Neuronal stem cell (in vitro differentiated cells): ENCODE data around the gene ACACB.

Source experiments
- DNase-seq: peaks from one replicate; pipeline ENCODE4 v3.0.0-alpha.2; 2013; ENCODE audit warnings: low spot score
- H2AFZ ChIP-seq: one replicate; pipeline ENCODE4 v1.6.1; 2013; ENCODE audit warnings: mild to moderate bottlenecking, low read length, inconsistent platforms
- H2AK5ac ChIP-seq: 2 replicates; pipeline ENCODE4 v1.6.1; 2013; ENCODE audit warnings: low read depth, mild to moderate bottlenecking, inconsistent platforms, low read length, moderate library complexity, mixed read lengths
- H2BK120ac ChIP-seq: 2 replicates; pipeline ENCODE4 v1.6.1; 2013; ENCODE audit warnings: low read depth, mild to moderate bottlenecking, inconsistent platforms, low read length, moderate library complexity, mixed read lengths
- H2BK12ac ChIP-seq: one replicate; pipeline ENCODE4 v1.6.1; 2013; ENCODE audit warnings: low read length, inconsistent platforms
- H2BK15ac ChIP-seq: 2 replicates; pipeline ENCODE4 v1.6.1; 2013; ENCODE audit warnings: mild to moderate bottlenecking, low read length, inconsistent platforms, mixed read lengths
- H2BK5ac ChIP-seq: one replicate; pipeline ENCODE4 v1.6.1; 2013; ENCODE audit warnings: inconsistent platforms, mild to moderate bottlenecking, low read length, moderate library complexity
- H3K14ac ChIP-seq: one replicate; pipeline ENCODE4 v1.6.1; 2013; ENCODE audit warnings: low read length, inconsistent platforms
- H3K18ac ChIP-seq: 2 replicates; pipeline ENCODE4 v1.6.1; 2013; ENCODE audit warnings: low read length, inconsistent platforms
- H3K23ac ChIP-seq: 2 replicates; pipeline ENCODE4 v1.6.1; 2013; ENCODE audit warnings: low read depth, mild to moderate bottlenecking, mixed read lengths, low read length, inconsistent platforms; ENCODE audit not compliant: poor library complexity
- H3K27ac ChIP-seq: replicated peaks from 3 replicates; pipeline ENCODE4 v1.5.1; 2013; ENCODE audit warnings: low read length, inconsistent platforms
- H3K27me3 ChIP-seq, 3 experiments: 2 replicates each; pipeline ENCODE4 v1.6.1; 2013; ENCODE audit warnings: low read length in 3 of 3, mild to moderate bottlenecking in 2 of 3, inconsistent platforms in 1 of 3, low read depth in 1 of 3, mixed read lengths in 1 of 3, moderate library complexity in 1 of 3; ENCODE audit not compliant: control insufficient read depth in 3 of 3, insufficient read depth in 3 of 3
- H3K36me3 ChIP-seq, 2 donors: replicated peaks in 1 of 2; 2 replicates each; pipeline ENCODE4 v1.6.1; 2013; ENCODE audit warnings: low read length in 2 of 2; ENCODE audit not compliant: control insufficient read depth in 2 of 2, insufficient read depth in 2 of 2
- H3K4ac ChIP-seq: 2 replicates; pipeline ENCODE4 v1.6.1; 2013; ENCODE audit warnings: inconsistent platforms, mild to moderate bottlenecking, low read length, moderate library complexity
- H3K4me1 ChIP-seq, 2 donors: 1 replicate in 1 of 2; 2 replicates in 1 of 2; pipeline ENCODE4 v1.6.1; 2013; ENCODE audit warnings: low read length in 2 of 2, low read depth in 1 of 2; ENCODE audit not compliant: control insufficient read depth in 2 of 2, insufficient read depth in 1 of 2
- H3K4me2 ChIP-seq: one replicate; pipeline ENCODE4 v1.6.1; 2013; ENCODE audit warnings: mild to moderate bottlenecking, low read length, inconsistent platforms; ENCODE audit not compliant: insufficient read depth, poor library complexity, severe bottlenecking
- H3K4me3 ChIP-seq, 2 donors: 2 replicates each; pipeline ENCODE4 v1.5.1; 2013; ENCODE audit warnings: low read length in 2 of 2, mild to moderate bottlenecking in 2 of 2, inconsistent platforms in 1 of 2, moderate library complexity in 1 of 2
- H3K79me1 ChIP-seq: one replicate; pipeline ENCODE4 v1.6.1; 2013; ENCODE audit warnings: low read depth, mild to moderate bottlenecking, inconsistent platforms, low read length, moderate library complexity
- H3K9ac ChIP-seq: one replicate; pipeline ENCODE4 v1.6.1; 2013; ENCODE audit warnings: mild to moderate bottlenecking, low read depth, low read length, inconsistent platforms; ENCODE audit not compliant: poor library complexity
- H3K9me3 ChIP-seq, 2 donors: replicated peaks in 1 of 2; 2 replicates each; pipeline versions ENCODE3 to v1.6.1; 2013; ENCODE audit warnings: low read length in 2 of 2, mild to moderate bottlenecking in 2 of 2, inconsistent platforms in 1 of 2, low read depth in 1 of 2, mixed read lengths in 1 of 2, moderate library complexity in 1 of 2; ENCODE audit not compliant: control insufficient read depth in 2 of 2, insufficient read depth in 1 of 2
- H4K8ac ChIP-seq: one replicate; pipeline ENCODE4 v1.6.1; 2013; ENCODE audit warnings: low read depth, mild to moderate bottlenecking, inconsistent platforms, low read length, moderate library complexity
- H4K91ac ChIP-seq: one replicate; pipeline ENCODE4 v1.6.1; 2013; ENCODE audit warnings: low read length, low read depth, mild to moderate bottlenecking, inconsistent platforms; ENCODE audit not compliant: poor library complexity
- WGBS, 2 donors: extraction: QIAGEN DNeasy Blood & Tissue Kit; methylation state at CpG; one replicate each; pipeline ENCODE4 v1.1.7; 2013; ENCODE audit warnings: missing lambda C conversion rate in 2 of 2, mixed read lengths in 1 of 2; ENCODE audit not compliant: insufficient read length in 2 of 2, insufficient replicate concordance in 1 of 2; ENCODE audit errors: extremely low coverage in 2 of 2; 5-methylcytosine and 5-hydroxymethylcytosine counted together

ACACB gene

GRCh38 chr12:109291117-109291516 is 174.7 kb downstream of the ACACB start:
- peak overlapping the region; percentile 91 for H2AK5ac ChIP-seq
- H3K4me3 ChIP-seq: peak overlapping the region in 1 of 2 donors; percentile 23
- H2BK15ac ChIP-seq: peak overlapping the region; percentile 81
- peaks cover 12 to 18% of the 10 kb centered on the region in 2 donors for H3K4me1 ChIP-seq
- H3K14ac ChIP-seq: no peak overlapping the region
- H3K27ac ChIP-seq: peak overlapping the region; percentile 82
- no peak overlapping the region for H3K23ac ChIP-seq
- H3K18ac ChIP-seq: peak overlapping the region; percentile 91
- H3K27me3 ChIP-seq: peaks cover 0 to 3% (median 0%) of the 10 kb centered on the region in 3 experiments
- peak overlapping the region; percentile 88 for H2AFZ ChIP-seq
- no peaks in the 10 kb centered on the region for H3K36me3 ChIP-seq
- no peak overlapping the region for H3K4ac ChIP-seq
- peak overlapping the region; percentile 66 for H2BK12ac ChIP-seq
- H3K9ac ChIP-seq: peak overlapping the region; percentile 36
- H3K9me3 ChIP-seq: no peaks in the 10 kb centered on the region
- H2BK120ac ChIP-seq: peak overlapping the region; percentile 4
- no peak overlapping the region for H3K4me2 ChIP-seq
- no peak for DNase-seq
- no peaks in the 10 kb centered on the region for H3K79me1 ChIP-seq
- peak overlapping the region; percentile 31 for H2BK5ac ChIP-seq
- no CpG with 5 or more reads among the region's 15 CpGs for WGBS, 2 donors
- H4K8ac ChIP-seq: peak overlapping the region; percentile 24
- no peak overlapping the region for H4K91ac ChIP-seq

GRCh38 chr12:109291521-109292341 is 175.3 kb downstream of the ACACB start:
- no peaks in the 10 kb centered on the region for H3K36me3 ChIP-seq
- peak overlapping the region; percentile 98 for H2BK120ac ChIP-seq
- peak overlapping the region; percentile 89 for H3K27ac ChIP-seq
- WGBS, 2 donors: no CpG with 5 or more reads among the region's 31 CpGs
- no peak overlapping the region for H3K9ac ChIP-seq
- H4K91ac ChIP-seq: no peak overlapping the region
- peak overlapping the region; percentile 97 for H3K18ac ChIP-seq
- H3K27me3 ChIP-seq: peaks cover 0 to 1% (median 0%) of the 10 kb centered on the region in 3 experiments
- H3K23ac ChIP-seq: no peak overlapping the region
- peaks cover 12 to 18% of the 10 kb centered on the region in 2 donors for H3K4me1 ChIP-seq
- peak; percentile 93 for DNase-seq
- peak overlapping the region; percentile 51 for H3K4me2 ChIP-seq
- H2BK15ac ChIP-seq: peak overlapping the region; percentile 86
- H3K4ac ChIP-seq: peak overlapping the region; percentile 67
- peak overlapping the region; percentile 91 for H2AK5ac ChIP-seq
- no peaks in the 10 kb centered on the region for H3K9me3 ChIP-seq
- no peak overlapping the region for H3K14ac ChIP-seq
- peak overlapping the region; percentile 52 for H4K8ac ChIP-seq
- no peaks in the 10 kb centered on the region for H3K79me1 ChIP-seq
- H3K4me3 ChIP-seq: peak overlapping the region; percentile 23 to 56
- H2BK12ac ChIP-seq: peak overlapping the region; percentile 59
- H2BK5ac ChIP-seq: peak overlapping the region; percentile 94
- peak overlapping the region; percentile 88 for H2AFZ ChIP-seq

- Histone ChIP-seq H3K9me3 (no peaks in the 10 kb centered on the region), H4K8ac (no peak overlapping the region), H2BK15ac (peak overlapping the region; percentile 86), H2AFZ (peak overlapping the region; percentile 88), H3K79me1 (no peaks in the 10 kb centered on the region), H3K27ac (peak overlapping the region; percentile 89), H2BK5ac (peak overlapping the region; percentile 94), H4K91ac (no peak overlapping the region), H3K4ac (no peak overlapping the region), H3K27me3 (peaks cover 0 to 5% (median 0%) of the 10 kb centered on the region in 3 experiments), H3K18ac (peak overlapping the region; percentile 97), H2BK120ac (peak overlapping the region; percentile 98), H3K23ac (no peak overlapping the region), H3K14ac (no peak overlapping the region), H3K4me2 (peak overlapping the region; percentile 51), H2BK12ac (peak overlapping the region; percentile 59), H3K9ac (no peak overlapping the region), H3K4me1 (peaks cover 12 to 18% of the 10 kb centered on the region in 2 donors), H3K36me3 (no peaks in the 10 kb centered on the region), H2AK5ac (peak overlapping the region; percentile 91), H3K4me3 (no peak overlapping the region)
- no peak for DNase-seq
- no CpG with 5 or more reads among the region's 5 CpGs for WGBS, 2 donors
Measured at GRCh38 chr12:109292342-109292711, 175.9 kb downstream of the ACACB start.

GRCh38 chr12:109293106-109293505 is 176.7 kb downstream of the ACACB start:
- H3K14ac ChIP-seq: no peak overlapping the region
- peak overlapping the region; percentile 39 for H2BK15ac ChIP-seq
- H3K4ac ChIP-seq: peak overlapping the region; percentile 68
- no peak overlapping the region for H3K4me2 ChIP-seq
- H2AFZ ChIP-seq: peak overlapping the region; percentile 12
- H3K9me3 ChIP-seq: no peaks in the 10 kb centered on the region
- no peak overlapping the region for H2BK120ac ChIP-seq
- H3K23ac ChIP-seq: no peak overlapping the region
- no peak overlapping the region for H3K4me3 ChIP-seq
- H4K91ac ChIP-seq: peak overlapping the region; percentile 25
- peak overlapping the region; percentile 79 for H2BK12ac ChIP-seq
- H4K8ac ChIP-seq: no peak overlapping the region
- DNase-seq: no peak
- peak overlapping the region; percentile 86 for H2AK5ac ChIP-seq
- no peaks in the 10 kb centered on the region for H3K79me1 ChIP-seq
- H3K18ac ChIP-seq: peak overlapping the region; percentile 92
- WGBS, 2 donors: no CpG with 5 or more reads among the region's 3 CpGs
- peaks cover 0 to 5% (median 0%) of the 10 kb centered on the region in 3 experiments for H3K27me3 ChIP-seq
- no peak overlapping the region for H3K27ac ChIP-seq
- no peak overlapping the region for H2BK5ac ChIP-seq
- peaks cover 12 to 18% of the 10 kb centered on the region in 2 donors for H3K4me1 ChIP-seq
- no peak overlapping the region for H3K9ac ChIP-seq
- H3K36me3 ChIP-seq: no peaks in the 10 kb centered on the region
